HepG2 (cell line): ENCODE data around the gene ALG5. TPM values are rescaled to one million over a fixed set of nuclear protein-coding genes. Genes with fewer than 3 reads are reported as not detected.

Experiments used
- ATAC-seq: fragments of 200-7000 bp; cut with Tn5 transposase; 3 replicates; pipeline ENCODE4 v1.9.1; 2020; ENCODE audit warnings: mild to moderate bottlenecking, moderate library complexity
- BruUV-seq: library from RNA; stranded (reverse); fragments of 400-500 nt; replicated peaks from 2 replicates; lab custom pipeline; 2021; lab: Mats Ljungman, UMichigan
- CTCF ChIA-PET: fragments of 300-600 bp; formaldehyde crosslinking; extraction: SDS; loops from one replicate; lab custom pipeline; 2021; ENCODE audit warnings: low total read pairs, inconsistent platforms, low intra/inter-chr PET ratio; lab: Yijun Ruan, JAX
- POLR2A ChIA-PET: fragments of 350-600 bp; sonication (Branson Sonifier 250); formaldehyde crosslinking; loops from one replicate; lab custom pipeline; 2020; ENCODE audit warnings: antibody characterized with exemption, inconsistent platforms; lab: Yijun Ruan, JAX
- DNase-seq: peaks from one replicate; pipeline ENCODE4 v3.0.0-alpha.2; 2015; ENCODE audit warnings: low spot score
- FAIRE-seq: peaks from 3 replicates; lab custom pipeline; 2011; peaks lifted over from hg19 to GRCh38; lab: Jason Lieb, UNC
- H2AFZ ChIP-seq: one replicate; pipeline ENCODE4 v1.6.1; 2011; ENCODE audit warnings: low read length, inconsistent platforms
- H3K27ac ChIP-seq: fragments of 300-600 bp; 3 replicates; pipeline ENCODE4 v1.8.0; 2011; ENCODE audit warnings: mixed run types, mild to moderate bottlenecking, mixed read lengths, low read length, inconsistent platforms; ENCODE audit not compliant: insufficient read depth; ENCODE audit errors: extremely low read length
- H3K27me3 ChIP-seq, 2 experiments: fragments of 200-600 bp in 1 of 2; 2 replicates in 1 of 2; 3 replicates in 1 of 2; pipeline versions ENCODE4 v1.6.0 to v1.8.0; 2011; ENCODE audit warnings: low read length in 2 of 2, mild to moderate bottlenecking in 2 of 2, moderate library complexity in 2 of 2, inconsistent platforms in 1 of 2; ENCODE audit not compliant: insufficient read depth in 2 of 2, control insufficient read depth in 1 of 2
- H3K36me3 ChIP-seq, 2 experiments: fragments of 200-600 bp in 1 of 2; replicated peaks in 1 of 2; 2 replicates in 1 of 2; 3 replicates in 1 of 2; pipeline versions ENCODE4 v1.5.1 to v1.8.0; 2011; ENCODE audit warnings: low read length in 2 of 2, inconsistent platforms in 1 of 2; ENCODE audit not compliant: insufficient read depth in 2 of 2, control insufficient read depth in 1 of 2
- H3K4me1 ChIP-seq: 2 replicates; pipeline ENCODE4 v1.5.1; 2012; ENCODE audit warnings: low read length, inconsistent platforms; ENCODE audit not compliant: insufficient read depth
- H3K4me2 ChIP-seq: 2 replicates; pipeline ENCODE4 v1.6.0; 2011; ENCODE audit warnings: low read depth, low read length, inconsistent platforms
- H3K4me3 ChIP-seq, 3 experiments: fragments of 200-600 bp in 1 of 3; sonication (generic), shearing (Covaris generic) in 1 of 3; replicated peaks in 1 of 3; 2 replicates each; pipeline ENCODE4 v1.5.1; 2011 to 2016; ENCODE audit warnings: low read length in 3 of 3, inconsistent platforms in 2 of 3, low read depth in 2 of 3, mild to moderate bottlenecking in 2 of 3, control low read depth in 1 of 3, mixed read lengths in 1 of 3; ENCODE audit not compliant: insufficient read depth in 1 of 3
- H3K79me2 ChIP-seq: one replicate; pipeline ENCODE4 v1.6.1; 2011; ENCODE audit warnings: low read length, inconsistent platforms; ENCODE audit not compliant: insufficient read depth
- H3K9ac ChIP-seq: 2 replicates; pipeline ENCODE4 v1.6.0; 2011; ENCODE audit warnings: mild to moderate bottlenecking, low read depth, low read length, inconsistent platforms; ENCODE audit not compliant: insufficient read depth
- H3K9me3 ChIP-seq: 2 replicates; pipeline ENCODE4 v1.5.1; 2012; ENCODE audit warnings: mild to moderate bottlenecking, low read length
- H4K20me1 ChIP-seq: 2 replicates; pipeline ENCODE4 v1.6.0; 2011; ENCODE audit warnings: inconsistent platforms, mild to moderate bottlenecking, low read length, moderate library complexity; ENCODE audit not compliant: insufficient read depth
- ATM ChIP-seq: fragments of 450-650 bp; IDR thresholded peaks from 2 replicates; pipeline ENCODE4 v1.7.1; 2017; ENCODE audit warnings: mild to moderate bottlenecking, borderline replicate concordance
- BHLHE40 ChIP-seq: IDR thresholded peaks from 2 replicates; pipeline ENCODE4 v1.6.1; 2011; ENCODE audit warnings: low read length, improper control_type of control experiment
- CEBPB ChIP-seq: IDR thresholded peaks from 2 replicates; pipeline ENCODE4 v1.6.1; 2011; ENCODE audit warnings: low read depth, low read length, improper control_type of control experiment, borderline replicate concordance
- EHMT2 ChIP-seq: fragments of 200-600 bp; sonication (generic); IDR thresholded peaks from 2 replicates; pipeline ENCODE4 v1.7.0; 2017; ENCODE audit warnings: antibody characterized with exemption, low read depth, low read length, borderline replicate concordance
- GABPB1 ChIP-seq: IDR thresholded peaks from 2 replicates; pipeline ENCODE4 v1.6.1; 2016; ENCODE audit warnings: mild to moderate bottlenecking, missing genetic modification reagents, moderate library complexity, missing compliant biosample characterization
- HNRNPLL ChIP-seq: fragments of 200-400 bp; formaldehyde crosslinking; IDR thresholded peaks from 2 replicates; pipeline ENCODE4 v1.6.1; 2017; ENCODE audit warnings: mild to moderate bottlenecking, low read depth, low read length; ENCODE audit not compliant: poor library complexity, severe bottlenecking
- KAT7 ChIP-seq: IDR thresholded peaks from 2 replicates; pipeline ENCODE4 v1.6.1; 2018; ENCODE audit warnings: borderline replicate concordance, missing compliant biosample characterization
- KLF9 ChIP-seq: IDR thresholded peaks from 2 replicates; pipeline ENCODE4 v1.6.1; 2016; ENCODE audit warnings: low read depth
- NFRKB ChIP-seq: fragments of 450-650 bp; IDR thresholded peaks from 2 replicates; pipeline ENCODE4 v1.6.1; 2017
- SP140L ChIP-seq: sonication (generic); formaldehyde crosslinking; IDR thresholded peaks from 2 replicates; pipeline ENCODE4 v1.4.0; 2020; ENCODE audit warnings: missing genetic modification reagents, borderline replicate concordance
- TBX2 ChIP-seq: sonication (generic); formaldehyde crosslinking; IDR thresholded peaks from 2 replicates; pipeline ENCODE4 v1.5.0; 2020; ENCODE audit warnings: missing genetic modification reagents, mild to moderate bottlenecking, borderline replicate concordance
- YEATS2 ChIP-seq: sonication (generic); formaldehyde crosslinking; IDR thresholded peaks from 2 replicates; pipeline ENCODE4 v1.4.0; 2020; ENCODE audit warnings: missing genetic modification reagents, borderline replicate concordance
- ZFYVE20 ChIP-seq: sonication (generic); formaldehyde crosslinking; IDR thresholded peaks from 2 replicates; pipeline ENCODE4 v1.8.0; 2023; ENCODE audit warnings: low read depth, mild to moderate bottlenecking, moderate library complexity, missing genetic modification reagents, borderline replicate concordance
- ZMYM2 ChIP-seq: sonication (generic); formaldehyde crosslinking; IDR thresholded peaks from 2 replicates; pipeline ENCODE4 v1.8.0; 2022; ENCODE audit warnings: mild to moderate bottlenecking, missing genetic modification reagents
- ZNF331 ChIP-seq: sonication (generic); formaldehyde crosslinking; IDR thresholded peaks from 2 replicates; pipeline ENCODE4 v1.4.0; 2020; ENCODE audit warnings: missing genetic modification reagents
- ZNF546 ChIP-seq: sonication (generic); formaldehyde crosslinking; conservative IDR thresholded peaks from 2 replicates; pipeline ENCODE4 v1.8.1; 2023; ENCODE audit warnings: mild to moderate bottlenecking, missing genetic modification reagents
- ZNF784 ChIP-seq: sonication (generic); formaldehyde crosslinking; IDR thresholded peaks from 2 replicates; pipeline ENCODE4 v1.5.1; 2020; ENCODE audit warnings: missing genetic modification reagents, mild to moderate bottlenecking, borderline replicate concordance
- WGBS: methylation state at CpG from one replicate; pipeline ENCODE4 v1.1.6; 2017; ENCODE audit warnings: low lambda C conversion rate; 5-methylcytosine and 5-hydroxymethylcytosine counted together
- in situ Hi-C: cut with HindIII; loops from 2 replicates; pipeline ENCODE4 v1.10.0; 2017; ENCODE audit warnings: low pct_unique_long_range_greater_than_20kb; ENCODE audit not compliant: extremely low pct_ligation_motif_present
- intact Hi-C: fragments of 100-400 bp; cut with micrococcal nuclease; formaldehyde crosslinking; loops from one replicate; pipeline ENCODE4 v1.10.0; 2022; ENCODE audit not compliant: unreplicated experiment
- polyA plus RNA-seq, 8 experiments: library from polyadenylated mRNA; depleted of rRNA in 3 of 8; stranded (reverse) in 7 of 8; unstranded in 1 of 8; fragments of >200 nt; fragmentation: Illumina TruSeq in 4 of 8; extraction: Trizol in 4 of 8; gene quantifications; 2 replicates each; pipeline versions ENCODE4 v1.2.1 to v1.2.3, GENCODE V29; 2011 to 2016; ENCODE audit warnings: low read depth in 4 of 8, missing spikeins in 1 of 8, mixed read lengths in 1 of 8; ENCODE audit not compliant: insufficient read depth in 1 of 8
- total RNA-seq, 5 experiments: library from RNA; depleted of rRNA; stranded (reverse); fragments of >200 nt; fragmentation: Illumina TruSeq; extraction: Trizol; gene quantifications; 2 replicates each; pipeline ENCODE4 v1.2.3, GENCODE V29; 2016; ENCODE audit warnings: low read depth in 1 of 5
- TF ChIP-seq, protein P1 (sequence below): IDR thresholded peaks from 2 replicates; pipeline ENCODE4 v1.6.1; 2016
- TF ChIP-seq, protein P2 (sequence below): sonication (generic); formaldehyde crosslinking; IDR thresholded peaks from 2 replicates; pipeline ENCODE4 v1.9.0; 2021; ENCODE audit warnings: missing genetic modification reagents, borderline replicate concordance

The ALG5 gene
- total and polyA plus RNA-seq, 2 of the 13 experiments (the other 11 are each of a cell fraction or from before 2014, with no cell fraction given), result 27.8 to 51.1 TPM

- BruUV-seq, result no TSS peak
- H3K27me3 ChIP-seq, result no peaks in the 10 kb centered on the region
Observed at GRCh38 chr13:36913463-36913862, 85.7 kb downstream of the ALG5 start.

GRCh38 chr13:36912973-36913372 lies 86.2 kb downstream of the ALG5 start:
- no TSS peak for BruUV-seq
- POLR2A ChIA-PET, result no interaction called here
- TF ChIP-seq TBX2 (CRISPR knock-in tag) (no peak), ZNF331 (no peak), HNRNPLL (no peak), EHMT2 (no peak), ZNF784 (CRISPR knock-in tag) (no peak), NFRKB (no peak), CEBPB (no peak), BHLHE40 (no peak), ZMYM2 (CRISPR knock-in tag) (no peak), KAT7 (no peak), ZNF546 (CRISPR knock-in tag) (no peak), SP140L (no peak), GABPB1 (CRISPR knock-in tag) (no peak)
- TF ChIP-seq, protein P1, sequence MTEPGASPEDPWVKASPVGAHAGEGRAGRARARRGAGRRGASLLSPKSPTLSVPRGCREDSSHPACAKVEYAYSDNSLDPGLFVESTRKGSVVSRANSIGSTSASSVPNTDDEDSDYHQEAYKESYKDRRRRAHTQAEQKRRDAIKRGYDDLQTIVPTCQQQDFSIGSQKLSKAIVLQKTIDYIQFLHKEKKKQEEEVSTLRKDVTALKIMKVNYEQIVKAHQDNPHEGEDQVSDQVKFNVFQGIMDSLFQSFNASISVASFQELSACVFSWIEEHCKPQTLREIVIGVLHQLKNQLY (CRISPR knock-in tag), result no peak
- TF ChIP-seq, protein P2, sequence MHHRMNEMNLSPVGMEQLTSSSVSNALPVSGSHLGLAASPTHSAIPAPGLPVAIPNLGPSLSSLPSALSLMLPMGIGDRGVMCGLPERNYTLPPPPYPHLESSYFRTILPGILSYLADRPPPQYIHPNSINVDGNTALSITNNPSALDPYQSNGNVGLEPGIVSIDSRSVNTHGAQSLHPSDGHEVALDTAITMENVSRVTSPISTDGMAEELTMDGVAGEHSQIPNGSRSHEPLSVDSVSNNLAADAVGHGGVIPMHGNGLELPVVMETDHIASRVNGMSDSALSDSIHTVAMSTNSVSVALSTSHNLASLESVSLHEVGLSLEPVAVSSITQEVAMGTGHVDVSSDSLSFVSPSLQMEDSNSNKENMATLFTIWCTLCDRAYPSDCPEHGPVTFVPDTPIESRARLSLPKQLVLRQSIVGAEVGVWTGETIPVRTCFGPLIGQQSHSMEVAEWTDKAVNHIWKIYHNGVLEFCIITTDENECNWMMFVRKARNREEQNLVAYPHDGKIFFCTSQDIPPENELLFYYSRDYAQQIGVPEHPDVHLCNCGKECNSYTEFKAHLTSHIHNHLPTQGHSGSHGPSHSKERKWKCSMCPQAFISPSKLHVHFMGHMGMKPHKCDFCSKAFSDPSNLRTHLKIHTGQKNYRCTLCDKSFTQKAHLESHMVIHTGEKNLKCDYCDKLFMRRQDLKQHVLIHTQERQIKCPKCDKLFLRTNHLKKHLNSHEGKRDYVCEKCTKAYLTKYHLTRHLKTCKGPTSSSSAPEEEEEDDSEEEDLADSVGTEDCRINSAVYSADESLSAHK (CRISPR knock-in tag), result no peak

More at GRCh38 chr13:36913463-36913862, 85.7 kb downstream of the ALG5 start:
- Histone ChIP-seq H3K4me3 (no peak overlapping the region), H2AFZ (no peak overlapping the region), H3K27ac (no peak overlapping the region), H3K4me1 (peaks cover 59% of the 10 kb centered on the region), H3K9me3 (no peaks in the 10 kb centered on the region), H3K36me3 (no peaks in the 10 kb centered on the region)
- POLR2A ChIA-PET, result no interaction called here
- intact Hi-C loops, result no loop called here
- CTCF ChIA-PET, result no interaction called here
- ATAC-seq (no peak), FAIRE-seq (no peak)
- TF ChIP-seq YEATS2 (CRISPR knock-in tag) (no peak), KLF9 (CRISPR knock-in tag) (no peak), ZFYVE20 (no peak), ATM (no peak)
- TF ChIP-seq, all 625 proteins: peak for 0
- Histone ChIP-seq H4K20me1 (no peaks in the 10 kb centered on the region), H3K9ac (no peak overlapping the region), H3K79me2 (peaks cover 66% of the 10 kb centered on the region), H3K4me2 (no peak overlapping the region)
- in situ Hi-C loops, result no loop called here
- no peak for DNase-seq

More at GRCh38 chr13:36912973-36913372, 86.2 kb downstream of the ALG5 start:
- Histone ChIP-seq H3K79me2 (peaks cover 62% of the 10 kb centered on the region), H3K4me3 (no peak overlapping the region), H2AFZ (no peak overlapping the region), H3K4me1 (peaks cover 54% of the 10 kb centered on the region), H3K36me3 (no peaks in the 10 kb centered on the region), H3K9ac (no peak overlapping the region), H3K4me2 (no peak overlapping the region), H3K27ac (no peak overlapping the region), H3K9me3 (no peaks in the 10 kb centered on the region), H3K27me3 (no peaks in the 10 kb centered on the region), H4K20me1 (no peaks in the 10 kb centered on the region)
- FAIRE-seq, result no peak
- 64% methylated on average over 2 of the region's 2 CpGs for WGBS
- CTCF ChIA-PET, result no interaction called here
- no peak for ATAC-seq
- intact Hi-C loops (no loop called here), in situ Hi-C loops (no loop called here)
- no peak for DNase-seq
